Measurements from ENCODE around the gene CENPH. TPM values are rescaled to one million over a fixed set of nuclear protein-coding genes. Genes with fewer than 3 reads are reported as not detected.

Gene CENPH
- total and polyA plus RNA-seq, 2 of the 8 experiments (the other 6 are each of a cell fraction or from before 2014, with no cell fraction given): 69.0 to 82.8 TPM

DNA sequence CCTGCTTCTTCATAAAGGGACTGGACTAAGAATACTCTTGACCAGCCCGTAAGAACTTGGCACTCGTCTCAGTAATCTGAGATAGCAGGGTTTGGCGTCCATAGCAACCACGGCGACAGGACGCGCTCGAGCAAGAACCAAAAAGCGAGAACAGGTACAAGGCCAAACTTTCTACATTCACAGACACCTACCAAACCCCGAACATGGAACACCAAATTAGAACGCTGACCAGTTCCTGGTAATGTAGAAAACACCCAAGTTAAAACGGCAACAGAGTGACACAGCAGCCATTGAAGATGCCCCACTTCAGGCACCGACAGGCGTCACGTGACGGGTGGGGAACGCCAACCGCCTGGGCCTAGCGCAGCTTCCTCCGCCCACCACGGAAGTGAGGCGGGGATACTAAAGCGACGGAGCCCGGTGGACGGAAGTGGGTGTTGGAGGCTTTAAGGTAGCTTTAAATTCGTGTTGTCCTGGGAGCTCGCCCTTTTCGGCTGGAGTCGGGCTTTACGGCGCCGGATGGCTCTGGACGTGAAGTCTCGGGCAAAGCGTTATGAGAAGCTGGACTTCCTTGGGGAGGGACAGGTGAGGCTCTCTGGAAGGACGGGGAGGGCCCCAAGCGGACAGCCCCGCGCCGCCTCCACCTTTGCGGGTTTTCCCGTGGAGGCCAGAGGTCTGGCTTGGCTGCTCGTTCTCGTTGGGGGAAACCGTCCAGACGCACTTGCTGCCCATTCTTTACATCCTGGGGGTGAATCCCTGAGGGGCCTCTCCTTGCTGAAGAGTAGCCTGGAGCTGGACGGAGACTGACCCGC is 45.3 kb downstream of the CENPH start, which contains the start of gene CDK7 (continued):
- TF ChIP-seq, protein P1, sequence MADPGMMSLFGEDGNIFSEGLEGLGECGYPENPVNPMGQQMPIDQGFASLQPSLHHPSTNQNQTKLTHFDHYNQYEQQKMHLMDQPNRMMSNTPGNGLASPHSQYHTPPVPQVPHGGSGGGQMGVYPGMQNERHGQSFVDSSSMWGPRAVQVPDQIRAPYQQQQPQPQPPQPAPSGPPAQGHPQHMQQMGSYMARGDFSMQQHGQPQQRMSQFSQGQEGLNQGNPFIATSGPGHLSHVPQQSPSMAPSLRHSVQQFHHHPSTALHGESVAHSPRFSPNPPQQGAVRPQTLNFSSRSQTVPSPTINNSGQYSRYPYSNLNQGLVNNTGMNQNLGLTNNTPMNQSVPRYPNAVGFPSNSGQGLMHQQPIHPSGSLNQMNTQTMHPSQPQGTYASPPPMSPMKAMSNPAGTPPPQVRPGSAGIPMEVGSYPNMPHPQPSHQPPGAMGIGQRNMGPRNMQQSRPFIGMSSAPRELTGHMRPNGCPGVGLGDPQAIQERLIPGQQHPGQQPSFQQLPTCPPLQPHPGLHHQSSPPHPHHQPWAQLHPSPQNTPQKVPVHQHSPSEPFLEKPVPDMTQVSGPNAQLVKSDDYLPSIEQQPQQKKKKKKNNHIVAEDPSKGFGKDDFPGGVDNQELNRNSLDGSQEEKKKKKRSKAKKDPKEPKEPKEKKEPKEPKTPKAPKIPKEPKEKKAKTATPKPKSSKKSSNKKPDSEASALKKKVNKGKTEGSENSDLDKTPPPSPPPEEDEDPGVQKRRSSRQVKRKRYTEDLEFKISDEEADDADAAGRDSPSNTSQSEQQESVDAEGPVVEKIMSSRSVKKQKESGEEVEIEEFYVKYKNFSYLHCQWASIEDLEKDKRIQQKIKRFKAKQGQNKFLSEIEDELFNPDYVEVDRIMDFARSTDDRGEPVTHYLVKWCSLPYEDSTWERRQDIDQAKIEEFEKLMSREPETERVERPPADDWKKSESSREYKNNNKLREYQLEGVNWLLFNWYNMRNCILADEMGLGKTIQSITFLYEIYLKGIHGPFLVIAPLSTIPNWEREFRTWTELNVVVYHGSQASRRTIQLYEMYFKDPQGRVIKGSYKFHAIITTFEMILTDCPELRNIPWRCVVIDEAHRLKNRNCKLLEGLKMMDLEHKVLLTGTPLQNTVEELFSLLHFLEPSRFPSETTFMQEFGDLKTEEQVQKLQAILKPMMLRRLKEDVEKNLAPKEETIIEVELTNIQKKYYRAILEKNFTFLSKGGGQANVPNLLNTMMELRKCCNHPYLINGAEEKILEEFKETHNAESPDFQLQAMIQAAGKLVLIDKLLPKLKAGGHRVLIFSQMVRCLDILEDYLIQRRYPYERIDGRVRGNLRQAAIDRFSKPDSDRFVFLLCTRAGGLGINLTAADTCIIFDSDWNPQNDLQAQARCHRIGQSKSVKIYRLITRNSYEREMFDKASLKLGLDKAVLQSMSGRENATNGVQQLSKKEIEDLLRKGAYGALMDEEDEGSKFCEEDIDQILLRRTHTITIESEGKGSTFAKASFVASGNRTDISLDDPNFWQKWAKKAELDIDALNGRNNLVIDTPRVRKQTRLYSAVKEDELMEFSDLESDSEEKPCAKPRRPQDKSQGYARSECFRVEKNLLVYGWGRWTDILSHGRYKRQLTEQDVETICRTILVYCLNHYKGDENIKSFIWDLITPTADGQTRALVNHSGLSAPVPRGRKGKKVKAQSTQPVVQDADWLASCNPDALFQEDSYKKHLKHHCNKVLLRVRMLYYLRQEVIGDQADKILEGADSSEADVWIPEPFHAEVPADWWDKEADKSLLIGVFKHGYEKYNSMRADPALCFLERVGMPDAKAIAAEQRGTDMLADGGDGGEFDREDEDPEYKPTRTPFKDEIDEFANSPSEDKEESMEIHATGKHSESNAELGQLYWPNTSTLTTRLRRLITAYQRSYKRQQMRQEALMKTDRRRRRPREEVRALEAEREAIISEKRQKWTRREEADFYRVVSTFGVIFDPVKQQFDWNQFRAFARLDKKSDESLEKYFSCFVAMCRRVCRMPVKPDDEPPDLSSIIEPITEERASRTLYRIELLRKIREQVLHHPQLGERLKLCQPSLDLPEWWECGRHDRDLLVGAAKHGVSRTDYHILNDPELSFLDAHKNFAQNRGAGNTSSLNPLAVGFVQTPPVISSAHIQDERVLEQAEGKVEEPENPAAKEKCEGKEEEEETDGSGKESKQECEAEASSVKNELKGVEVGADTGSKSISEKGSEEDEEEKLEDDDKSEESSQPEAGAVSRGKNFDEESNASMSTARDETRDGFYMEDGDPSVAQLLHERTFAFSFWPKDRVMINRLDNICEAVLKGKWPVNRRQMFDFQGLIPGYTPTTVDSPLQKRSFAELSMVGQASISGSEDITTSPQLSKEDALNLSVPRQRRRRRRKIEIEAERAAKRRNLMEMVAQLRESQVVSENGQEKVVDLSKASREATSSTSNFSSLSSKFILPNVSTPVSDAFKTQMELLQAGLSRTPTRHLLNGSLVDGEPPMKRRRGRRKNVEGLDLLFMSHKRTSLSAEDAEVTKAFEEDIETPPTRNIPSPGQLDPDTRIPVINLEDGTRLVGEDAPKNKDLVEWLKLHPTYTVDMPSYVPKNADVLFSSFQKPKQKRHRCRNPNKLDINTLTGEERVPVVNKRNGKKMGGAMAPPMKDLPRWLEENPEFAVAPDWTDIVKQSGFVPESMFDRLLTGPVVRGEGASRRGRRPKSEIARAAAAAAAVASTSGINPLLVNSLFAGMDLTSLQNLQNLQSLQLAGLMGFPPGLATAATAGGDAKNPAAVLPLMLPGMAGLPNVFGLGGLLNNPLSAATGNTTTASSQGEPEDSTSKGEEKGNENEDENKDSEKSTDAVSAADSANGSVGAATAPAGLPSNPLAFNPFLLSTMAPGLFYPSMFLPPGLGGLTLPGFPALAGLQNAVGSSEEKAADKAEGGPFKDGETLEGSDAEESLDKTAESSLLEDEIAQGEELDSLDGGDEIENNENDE (IDR thresholded peaks at IDR 0.05; ENCODE audit: insufficient replicate concordance, low read length): no peak
- no peak for TF ChIP-seq RNF2 (IDR thresholded peaks at IDR 0.05; ENCODE audit: borderline replicate concordance, low read depth, low read length, missing control alignments, poor library complexity, severe bottlenecking)
- TF ChIP-seq, protein P2, sequence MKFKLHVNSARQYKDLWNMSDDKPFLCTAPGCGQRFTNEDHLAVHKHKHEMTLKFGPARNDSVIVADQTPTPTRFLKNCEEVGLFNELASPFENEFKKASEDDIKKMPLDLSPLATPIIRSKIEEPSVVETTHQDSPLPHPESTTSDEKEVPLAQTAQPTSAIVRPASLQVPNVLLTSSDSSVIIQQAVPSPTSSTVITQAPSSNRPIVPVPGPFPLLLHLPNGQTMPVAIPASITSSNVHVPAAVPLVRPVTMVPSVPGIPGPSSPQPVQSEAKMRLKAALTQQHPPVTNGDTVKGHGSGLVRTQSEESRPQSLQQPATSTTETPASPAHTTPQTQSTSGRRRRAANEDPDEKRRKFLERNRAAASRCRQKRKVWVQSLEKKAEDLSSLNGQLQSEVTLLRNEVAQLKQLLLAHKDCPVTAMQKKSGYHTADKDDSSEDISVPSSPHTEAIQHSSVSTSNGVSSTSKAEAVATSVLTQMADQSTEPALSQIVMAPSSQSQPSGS (IDR thresholded peaks at IDR 0.05; ENCODE audit: low read length): no peak
- TF ChIP-seq POLR2A (IDR thresholded peaks at IDR 0.05; ENCODE audit: control extremely low read depth in 1 of 2, low read depth in 2 of 2, low read length in 2 of 2): peak; percentile 53 to 85
- no peak for TF ChIP-seq JUN (IDR thresholded peaks at IDR 0.05; ENCODE audit: low read depth, low read length)
- TF ChIP-seq CEBPB (IDR thresholded peaks at IDR 0.05; ENCODE audit: low read depth, low read length): no peak
- TF ChIP-seq KDM1A (IDR thresholded peaks at IDR 0.05; ENCODE audit: borderline replicate concordance, low read length): no peak
- TF ChIP-seq EP300 (IDR thresholded peaks at IDR 0.05; ENCODE audit: borderline replicate concordance in 1 of 2, low read depth in 2 of 2, low read length in 2 of 2): no peak

All from H1 (cell line).